Muscle of leg (tissue), 11 donors: ENCODE data around the gene RXRB. TPM values are rescaled to one million over a fixed set of nuclear protein-coding genes. Genes with fewer than 3 reads are reported as not detected.

ENCODE experiments used
- DNase-seq: peaks from one replicate; pipeline ENCODE4 v3.0.0; 2013
- H3K27ac ChIP-seq: one replicate; pipeline ENCODE4 v1.5.1; 2013; ENCODE audit warnings: mild to moderate bottlenecking, low read length, control low read depth
- H3K27me3 ChIP-seq: one replicate; pipeline ENCODE4 v1.6.1; 2013; ENCODE audit warnings: low read length; ENCODE audit not compliant: control insufficient read depth, insufficient read depth
- H3K36me3 ChIP-seq: one replicate; pipeline ENCODE4 v1.6.1; 2013; ENCODE audit warnings: low read length; ENCODE audit not compliant: control insufficient read depth, insufficient read depth
- H3K4me1 ChIP-seq: one replicate; pipeline ENCODE4 v1.6.1; 2013; ENCODE audit warnings: low read length; ENCODE audit not compliant: control insufficient read depth, insufficient read depth
- H3K4me3 ChIP-seq: one replicate; pipeline ENCODE4 v1.5.1; 2013; ENCODE audit warnings: low read length, control low read depth
- H3K9me3 ChIP-seq: replicated peaks from 2 replicates; pipeline ENCODE4 v1.6.1; 2013; ENCODE audit warnings: low read depth, low read length; ENCODE audit not compliant: control insufficient read depth
- WGBS: methylation state at CpG from one replicate; pipeline ENCODE4 v1.1.5; 2013; ENCODE audit warnings: missing lambda C conversion rate; ENCODE audit not compliant: insufficient coverage; 5-methylcytosine and 5-hydroxymethylcytosine counted together
- polyA plus RNA-seq, 8 donors: library from polyadenylated mRNA; unstranded; fragments of 120-200 nt; gene quantifications; one replicate each; pipeline versions ENCODE4 v1.2.1 to v1.2.3, GENCODE V29; 2013; ENCODE audit warnings: inconsistent platforms in 1 of 8, low replicate concordance in 1 of 8; ENCODE audit not compliant: insufficient read length in 8 of 8, insufficient read depth in 1 of 8
- total RNA-seq: library from RNA; stranded (reverse); fragments of 120-200 nt; gene quantifications from one replicate; pipeline ENCODE4 v1.2.4, GENCODE V29; 2013

RXRB gene
- total and polyA plus RNA-seq, 9 donors, result 22.9 to 44.4 (median 39.6) TPM

- peaks cover 31% of the 10 kb centered on the region for H3K27me3 ChIP-seq
Observed at GRCh38 chr6:33190504-33191107, 9.9 kb downstream of the RXRB start.

GRCh38 chr6:33189625-33190448 lies 10.6 kb downstream of the RXRB start:
- Histone ChIP-seq H3K4me3 (no peak overlapping the region), H3K36me3 (peaks cover 20% of the 10 kb centered on the region), H3K27ac (no peak overlapping the region), H3K27me3 (peaks cover 31% of the 10 kb centered on the region), H3K4me1 (peaks cover 33% of the 10 kb centered on the region), H3K9me3 (no peaks in the 10 kb centered on the region)
- DNase-seq, result peak; percentile 85
- WGBS, result 54% methylated on average over 2 of the region's 7 CpGs

More at GRCh38 chr6:33190504-33191107, 9.9 kb downstream of the RXRB start:
- Histone ChIP-seq H3K4me3 (no peak overlapping the region), H3K9me3 (no peaks in the 10 kb centered on the region), H3K4me1 (peaks cover 33% of the 10 kb centered on the region), H3K27ac (no peak overlapping the region), H3K36me3 (peaks cover 27% of the 10 kb centered on the region)
- DNase-seq, result no peak
- 61% methylated on average over 7 of the region's 11 CpGs for WGBS

- WGBS, result 73% methylated on average over 5 of the region's 8 CpGs
- no peak overlapping the region for H3K27ac ChIP-seq
- peaks cover 13% of the 10 kb centered on the region for H3K36me3 ChIP-seq
- no peak for DNase-seq
- H3K9me3 ChIP-seq, result no peaks in the 10 kb centered on the region
- peaks cover 33% of the 10 kb centered on the region for H3K4me1 ChIP-seq
- peaks cover 31% of the 10 kb centered on the region for H3K27me3 ChIP-seq
- no peak overlapping the region for H3K4me3 ChIP-seq
Observed at GRCh38 chr6:33189164-33189563, 11.3 kb downstream of the RXRB start.

GRCh38 chr6:33187809-33188208 lies 12.7 kb downstream of the RXRB start:
- H3K27me3 ChIP-seq, result peaks cover 30% of the 10 kb centered on the region
- H3K4me3 ChIP-seq, result no peak overlapping the region
- DNase-seq, result no peak
- peaks cover 10% of the 10 kb centered on the region for H3K36me3 ChIP-seq
- H3K4me1 ChIP-seq, result peaks cover 27% of the 10 kb centered on the region
- WGBS, result 100% methylated on average over 1 of the region's 1 CpG
- no peaks in the 10 kb centered on the region for H3K9me3 ChIP-seq
- no peak overlapping the region for H3K27ac ChIP-seq

- Histone ChIP-seq H3K36me3 (peaks cover 10% of the 10 kb centered on the region), H3K4me1 (peaks cover 7% of the 10 kb centered on the region), H3K4me3 (no peak overlapping the region), H3K27ac (no peak overlapping the region), H3K27me3 (peaks cover 10% of the 10 kb centered on the region), H3K9me3 (no peaks in the 10 kb centered on the region)
- no peak for DNase-seq
- 71% methylated on average over 4 of the region's 4 CpGs for WGBS
Observed at GRCh38 chr6:33185654-33186187, 14.7 kb downstream of the RXRB start.

GRCh38 chr6:33185190-33185589 lies 15.3 kb downstream of the RXRB start:
- 47% methylated on average over 6 of the region's 9 CpGs for WGBS
- Histone ChIP-seq H3K27me3 (peaks cover 7% of the 10 kb centered on the region), H3K9me3 (no peaks in the 10 kb centered on the region), H3K4me3 (no peak overlapping the region), H3K36me3 (peaks cover 10% of the 10 kb centered on the region), H3K27ac (no peak overlapping the region), H3K4me1 (peaks cover 2% of the 10 kb centered on the region)
- no peak for DNase-seq

GRCh38 chr6:33183071-33183683 lies 17.3 kb downstream of the RXRB start:
- no peak overlapping the region for H3K27ac ChIP-seq
- H3K27me3 ChIP-seq, result peaks cover 7% of the 10 kb centered on the region
- H3K4me1 ChIP-seq, result no peaks in the 10 kb centered on the region
- H3K36me3 ChIP-seq, result peaks cover 10% of the 10 kb centered on the region
- H3K4me3 ChIP-seq, result no peak overlapping the region
- H3K9me3 ChIP-seq, result no peaks in the 10 kb centered on the region
- WGBS, result 80% methylated on average over 3 of the region's 5 CpGs
- no peak for DNase-seq

GRCh38 chr6:33181141-33181540 lies 19.3 kb downstream of the RXRB start:
- Histone ChIP-seq H3K27ac (no peak overlapping the region), H3K27me3 (peaks cover 3% of the 10 kb centered on the region), H3K9me3 (no peaks in the 10 kb centered on the region), H3K4me3 (no peak overlapping the region), H3K4me1 (no peaks in the 10 kb centered on the region), H3K36me3 (peaks cover 6% of the 10 kb centered on the region)
- no peak for DNase-seq
- 91% methylated on average over 3 of the region's 7 CpGs for WGBS

- Histone ChIP-seq H3K4me3 (no peak overlapping the region), H3K9me3 (no peaks in the 10 kb centered on the region), H3K4me1 (no peaks in the 10 kb centered on the region), H3K36me3 (peaks cover 6% of the 10 kb centered on the region), H3K27ac (no peak overlapping the region), H3K27me3 (no peaks in the 10 kb centered on the region)
- 89% methylated on average over 5 of the region's 10 CpGs for WGBS
- no peak for DNase-seq
Observed at GRCh38 chr6:33178755-33179475, 21.6 kb downstream of the RXRB start.
